Brain microvascular endothelial cell (primary cell): ENCODE data around the gene PRSS1.
A peak's percentile ranks its signal among the peaks of the same experiment; 100 is the strongest.
"Not testable (repeated sequence)": the region's sequence is repeated elsewhere in the genome, so short reads cannot be mapped to it uniquely, and the experiment has no call there.

Experiments used
- DNase-seq: peaks from one replicate; pipeline ENCODE4 v3.0.0-alpha.2; 2020
- H3K27ac ChIP-seq: fragments of 250-450 bp; sonication (Bioruptor Pico); 2 replicates; pipeline ENCODE4 v1.5.1; 2020; ENCODE audit warnings: mild to moderate bottlenecking, moderate library complexity
- H3K27me3 ChIP-seq: fragments of 250-450 bp; sonication (Bioruptor Pico); replicated peaks from 2 replicates; pipeline ENCODE4 v1.5.1; 2020; ENCODE audit warnings: mild to moderate bottlenecking
- H3K36me3 ChIP-seq: fragments of 250-450 bp; sonication (Bioruptor Pico); replicated peaks from 2 replicates; pipeline ENCODE4 v1.5.1; 2020; ENCODE audit warnings: mild to moderate bottlenecking
- H3K4me3 ChIP-seq: 2 replicates; pipeline ENCODE4 v1.5.1; 2011; ENCODE audit warnings: low read depth, mild to moderate bottlenecking, control low read depth, low read length, moderate library complexity
- in situ Hi-C: cut with HindIII; loops from 2 replicates; pipeline ENCODE4 v1.10.0; 2017; ENCODE audit warnings: low sequenced_read_pairs, low pct_ligation_motif_present
- TF ChIP-seq, protein P1 (sequence below): IDR thresholded peaks from 2 replicates; pipeline ENCODE4 v1.5.1; 2011; ENCODE audit warnings: low read depth, mild to moderate bottlenecking, moderate library complexity, low read length, control low read depth, inconsistent platforms; ENCODE audit errors: missing control alignments

The PRSS1 gene

DNA sequence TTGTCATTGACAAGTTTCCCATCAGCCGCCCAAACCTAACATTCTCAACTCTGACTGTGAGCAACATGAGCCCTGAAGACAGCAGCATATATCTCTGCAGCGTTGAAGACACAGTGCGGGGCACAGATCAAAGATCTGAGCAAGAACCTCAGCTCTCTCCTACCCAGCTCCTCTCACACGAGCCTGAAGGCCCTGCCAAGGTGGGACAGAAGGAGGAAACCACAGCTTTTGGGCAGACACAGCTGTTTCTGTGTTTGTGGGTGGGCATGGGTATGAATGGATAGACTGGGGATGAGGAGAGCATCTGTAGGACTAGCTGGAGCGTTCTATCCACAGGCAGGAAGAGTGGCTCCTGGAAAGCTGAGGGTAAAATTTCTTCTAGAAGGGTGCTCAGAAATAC, 8.5 kb upstream of the PRSS1 start:
- in situ Hi-C loops: no loop called here
- Histone ChIP-seq H3K27me3 (peaks cover 4% of the 10 kb centered on the region), H3K4me3 (no peak overlapping the region), H3K27ac (no peak overlapping the region), H3K36me3 (no peaks in the 10 kb centered on the region)
- TF ChIP-seq, protein P1, sequence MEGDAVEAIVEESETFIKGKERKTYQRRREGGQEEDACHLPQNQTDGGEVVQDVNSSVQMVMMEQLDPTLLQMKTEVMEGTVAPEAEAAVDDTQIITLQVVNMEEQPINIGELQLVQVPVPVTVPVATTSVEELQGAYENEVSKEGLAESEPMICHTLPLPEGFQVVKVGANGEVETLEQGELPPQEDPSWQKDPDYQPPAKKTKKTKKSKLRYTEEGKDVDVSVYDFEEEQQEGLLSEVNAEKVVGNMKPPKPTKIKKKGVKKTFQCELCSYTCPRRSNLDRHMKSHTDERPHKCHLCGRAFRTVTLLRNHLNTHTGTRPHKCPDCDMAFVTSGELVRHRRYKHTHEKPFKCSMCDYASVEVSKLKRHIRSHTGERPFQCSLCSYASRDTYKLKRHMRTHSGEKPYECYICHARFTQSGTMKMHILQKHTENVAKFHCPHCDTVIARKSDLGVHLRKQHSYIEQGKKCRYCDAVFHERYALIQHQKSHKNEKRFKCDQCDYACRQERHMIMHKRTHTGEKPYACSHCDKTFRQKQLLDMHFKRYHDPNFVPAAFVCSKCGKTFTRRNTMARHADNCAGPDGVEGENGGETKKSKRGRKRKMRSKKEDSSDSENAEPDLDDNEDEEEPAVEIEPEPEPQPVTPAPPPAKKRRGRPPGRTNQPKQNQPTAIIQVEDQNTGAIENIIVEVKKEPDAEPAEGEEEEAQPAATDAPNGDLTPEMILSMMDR: no peak
- DNase-seq: no peak

DNA sequence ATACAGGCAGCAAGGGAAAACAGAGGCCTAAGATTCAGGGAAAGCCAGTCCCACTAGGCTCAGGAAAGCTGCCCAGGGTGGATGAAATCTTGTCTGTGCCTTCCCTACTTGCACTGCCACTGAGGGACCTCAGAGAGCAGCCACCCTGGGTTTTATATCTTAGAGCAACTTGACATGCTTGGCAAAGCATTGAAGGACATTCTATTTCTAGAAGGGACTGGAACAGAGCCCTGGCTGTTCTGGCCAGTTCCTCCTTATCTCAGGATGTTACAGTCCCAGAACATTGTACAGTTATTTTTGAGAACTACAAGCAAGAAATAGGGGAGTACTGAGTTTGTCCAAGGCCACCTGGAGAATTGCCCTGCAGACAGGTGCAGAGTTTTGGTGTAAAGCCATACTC, 7.3 kb upstream of the PRSS1 start:
- DNase-seq, in situ Hi-C loops, H3K27ac ChIP-seq, H3K36me3 ChIP-seq, H3K27me3 ChIP-seq, H3K4me3 ChIP-seq: not testable (repeated sequence)

DNA sequence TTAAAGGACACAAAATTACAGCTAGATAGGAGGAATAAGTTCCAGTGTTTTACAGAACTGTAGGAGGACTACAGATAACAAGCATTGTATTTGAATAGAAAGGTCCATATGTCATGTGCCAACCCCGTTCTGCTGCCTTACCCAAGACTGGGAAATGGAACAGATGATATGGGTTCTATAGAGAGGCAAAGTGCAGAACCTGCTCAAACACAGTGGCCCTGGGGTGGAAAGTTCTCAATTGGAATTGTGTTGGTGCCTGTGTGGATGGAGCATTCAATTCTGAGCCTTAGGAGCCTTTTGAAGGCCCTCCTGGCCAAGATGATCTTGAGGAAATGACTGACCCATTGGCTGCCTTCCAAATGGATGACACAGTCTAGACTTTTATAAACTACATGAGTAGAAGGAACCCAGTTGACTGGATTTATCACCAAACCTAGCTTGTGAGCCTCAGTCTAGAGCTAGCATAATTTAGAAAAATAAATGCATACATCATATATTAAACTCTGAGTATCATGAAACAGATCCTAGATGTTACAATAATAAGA, 4.1 kb upstream of the PRSS1 start:
- peaks cover 3% of the 10 kb centered on the region for H3K27me3 ChIP-seq
- in situ Hi-C loops: no loop called here
- H3K36me3 ChIP-seq: no peaks in the 10 kb centered on the region
- no peak overlapping the region for H3K27ac ChIP-seq
- no peak overlapping the region for H3K4me3 ChIP-seq
- TF ChIP-seq, protein P1: no peak
- peak; percentile 33 for DNase-seq

DNA sequence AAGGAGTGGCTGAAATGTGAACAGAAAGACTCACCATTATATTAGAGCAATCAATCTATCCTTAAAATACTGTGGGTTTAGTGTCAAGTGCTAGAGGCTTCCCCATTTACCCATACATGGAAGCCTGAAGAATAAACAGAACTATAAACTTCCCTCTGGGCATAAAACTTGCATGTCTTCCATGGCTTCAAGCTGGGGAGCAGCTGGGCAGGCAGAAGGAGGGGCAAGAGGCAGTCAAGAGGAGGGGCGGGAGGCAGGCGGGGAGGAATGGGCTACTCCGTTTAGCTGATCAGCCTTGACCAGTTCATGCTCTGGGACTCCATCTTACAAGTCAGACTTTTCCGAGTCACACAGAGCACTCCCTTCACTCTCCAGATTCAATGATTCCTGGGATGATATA, 3.5 kb upstream of the PRSS1 start:
- DNase-seq: no peak
- TF ChIP-seq, protein P1: no peak
- Histone ChIP-seq H3K27ac (no peak overlapping the region), H3K27me3 (peaks cover 2% of the 10 kb centered on the region), H3K4me3 (no peak overlapping the region), H3K36me3 (no peaks in the 10 kb centered on the region)
- in situ Hi-C loops: no loop called here

DNA sequence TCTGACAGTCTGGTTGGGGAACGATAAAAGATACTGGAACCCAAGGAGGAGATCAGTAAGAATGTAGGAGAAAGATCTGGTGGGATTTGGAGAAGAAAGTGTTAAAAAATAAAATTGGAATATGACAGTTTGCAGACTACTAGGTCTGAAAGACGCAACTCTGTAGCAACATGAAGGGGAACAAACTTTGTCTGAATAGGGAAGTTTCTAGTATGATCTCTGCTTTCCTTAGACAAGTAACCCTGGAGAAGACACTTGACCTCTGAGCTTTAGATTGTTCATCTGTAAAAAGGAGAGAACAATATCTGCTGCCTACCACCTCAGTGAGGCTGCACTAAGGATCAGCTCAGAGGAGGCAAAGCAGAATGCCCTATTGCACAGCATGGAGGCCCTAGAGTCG, 3.0 kb upstream of the PRSS1 start:
- Histone ChIP-seq H3K4me3 (no peak overlapping the region), H3K27ac (no peak overlapping the region), H3K27me3 (peaks cover 2% of the 10 kb centered on the region), H3K36me3 (no peaks in the 10 kb centered on the region)
- no peak for DNase-seq
- TF ChIP-seq, protein P1: no peak
- in situ Hi-C loops: no loop called here

DNA sequence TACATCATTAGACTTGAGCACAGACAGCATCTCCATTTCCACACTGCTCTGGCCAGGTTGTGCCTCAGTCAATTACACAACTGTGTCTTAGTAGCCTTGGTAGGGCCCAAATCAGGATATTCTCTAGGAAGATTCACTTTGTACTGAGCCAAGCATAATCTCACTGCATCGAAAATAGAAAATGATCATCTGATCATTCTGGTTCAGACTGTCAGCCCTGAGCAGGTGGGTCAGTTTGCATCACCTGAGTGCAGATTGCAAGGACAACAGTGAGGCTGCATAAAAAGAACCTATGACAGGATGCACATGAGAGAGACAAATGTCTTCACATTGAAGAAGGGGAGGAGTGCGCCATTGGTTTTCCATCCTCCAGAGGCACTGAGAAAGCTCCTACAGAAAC, 862 bp upstream of the PRSS1 start:
- H3K27me3 ChIP-seq, H3K36me3 ChIP-seq, H3K27ac ChIP-seq, H3K4me3 ChIP-seq, DNase-seq, in situ Hi-C loops: not testable (repeated sequence)

DNA sequence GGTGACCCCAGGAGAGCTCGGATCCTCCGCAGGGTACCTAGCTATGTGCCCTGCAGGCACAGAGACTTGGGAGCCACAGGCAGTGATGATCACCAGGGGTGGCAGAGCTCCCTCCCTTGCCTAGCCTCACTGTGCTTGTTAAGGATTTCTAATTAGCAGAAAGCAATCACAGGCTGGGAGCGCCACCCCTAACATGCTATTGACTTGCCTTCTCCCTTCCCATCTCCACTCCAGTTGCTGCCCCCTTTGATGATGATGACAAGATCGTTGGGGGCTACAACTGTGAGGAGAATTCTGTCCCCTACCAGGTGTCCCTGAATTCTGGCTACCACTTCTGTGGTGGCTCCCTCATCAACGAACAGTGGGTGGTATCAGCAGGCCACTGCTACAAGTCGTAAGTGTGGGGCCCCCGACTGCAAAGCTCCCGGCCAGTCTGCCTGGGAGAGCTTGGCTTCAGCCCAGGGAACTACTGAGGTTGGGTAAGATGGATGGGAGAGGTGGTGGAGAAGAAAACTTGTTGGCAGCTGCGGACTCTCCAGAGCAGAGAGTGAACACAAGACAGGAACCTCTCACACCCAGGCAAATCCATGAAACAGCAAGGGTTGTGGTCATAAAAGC, 1.2 kb downstream of the PRSS1 start:
- Histone ChIP-seq H3K36me3 (no peaks in the 10 kb centered on the region), H3K4me3 (no peak overlapping the region), H3K27me3 (peaks cover 4% of the 10 kb centered on the region), H3K27ac (no peak overlapping the region)
- in situ Hi-C loops: no loop called here
- TF ChIP-seq, protein P1: no peak
- no peak for DNase-seq

DNA sequence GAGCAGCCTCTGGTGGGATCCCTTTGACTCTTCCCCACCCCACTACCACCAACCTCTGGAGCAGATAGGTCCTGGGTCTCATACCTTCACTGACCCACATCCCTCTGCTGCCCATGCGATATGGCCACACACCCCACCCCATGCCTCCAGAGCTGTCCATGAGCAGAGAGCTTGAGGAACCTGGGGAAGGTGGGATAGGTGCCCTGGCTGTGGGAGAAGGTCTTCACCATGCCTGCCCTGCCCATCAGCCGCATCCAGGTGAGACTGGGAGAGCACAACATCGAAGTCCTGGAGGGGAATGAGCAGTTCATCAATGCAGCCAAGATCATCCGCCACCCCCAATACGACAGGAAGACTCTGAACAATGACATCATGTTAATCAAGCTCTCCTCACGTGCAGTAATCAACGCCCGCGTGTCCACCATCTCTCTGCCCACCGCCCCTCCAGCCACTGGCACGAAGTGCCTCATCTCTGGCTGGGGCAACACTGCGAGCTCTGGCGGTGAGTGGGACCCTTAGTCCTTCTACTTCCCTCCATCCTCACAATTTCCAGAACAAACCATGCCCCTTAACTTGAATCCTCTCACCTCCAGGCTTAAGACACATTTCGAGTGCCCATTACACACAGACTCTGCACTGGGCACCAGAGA, 2.4 kb downstream of the PRSS1 start:
- in situ Hi-C loops, DNase-seq, H3K27ac ChIP-seq, H3K4me3 ChIP-seq, H3K27me3 ChIP-seq, H3K36me3 ChIP-seq: not testable (repeated sequence)
